NK-92 (cell line): ENCODE results near the gene ATXN2.
"Not testable (repeated sequence)": the region's sequence is repeated elsewhere in the genome, so short reads cannot be mapped to it uniquely, and the experiment has no call there.

Experiments
- DNase-seq: peaks from one replicate; lab custom pipeline; 2025; ENCODE audit not compliant: unreplicated experiment; lab: John Stamatoyannopoulos, UW

The ATXN2 gene

GRCh38 chr12:111573476-111573875 lies 25.6 kb downstream of the ATXN2 start:
- DNase-seq: no peak

DNA sequence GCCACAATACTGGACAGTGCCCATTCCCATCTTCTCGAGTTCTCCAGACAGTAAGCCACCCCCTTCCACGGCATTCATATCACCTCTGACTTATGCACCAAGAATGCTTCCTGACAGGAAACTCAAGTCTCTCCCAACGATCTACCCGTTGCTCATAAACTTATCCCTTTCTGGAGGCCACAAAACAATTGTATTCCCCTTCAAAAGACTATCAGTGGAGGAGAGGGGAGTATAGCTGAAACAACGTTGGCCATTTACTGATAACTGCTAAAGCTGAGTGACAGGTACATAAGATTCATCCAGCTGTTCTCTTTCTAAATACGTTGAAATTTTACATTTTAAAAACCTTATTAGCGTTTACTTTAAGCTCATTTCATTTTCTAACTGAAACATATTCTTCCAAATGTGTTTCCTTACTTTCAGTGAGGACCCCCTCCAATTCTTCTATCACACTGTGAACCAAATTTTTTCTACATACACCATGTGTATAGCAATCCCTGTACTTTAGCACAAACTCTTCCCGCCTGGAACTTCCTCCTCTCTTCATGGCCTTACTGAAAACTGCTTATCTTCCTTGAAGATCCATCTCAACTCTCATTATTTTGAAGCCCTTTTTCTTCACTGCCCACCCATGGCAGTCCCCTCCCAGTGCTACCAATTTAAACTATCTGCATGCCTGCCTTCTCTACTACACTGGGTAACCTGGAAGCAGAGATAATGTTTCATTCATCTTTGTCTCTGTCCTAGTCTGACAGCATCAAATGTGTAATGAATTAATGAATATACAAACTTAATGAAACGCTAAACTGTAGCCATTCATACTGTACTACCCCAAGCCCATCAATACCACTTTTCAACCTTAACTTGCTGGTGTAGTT lies 28.8 kb downstream of the ATXN2 start:
- DNase-seq: no peak

DNA sequence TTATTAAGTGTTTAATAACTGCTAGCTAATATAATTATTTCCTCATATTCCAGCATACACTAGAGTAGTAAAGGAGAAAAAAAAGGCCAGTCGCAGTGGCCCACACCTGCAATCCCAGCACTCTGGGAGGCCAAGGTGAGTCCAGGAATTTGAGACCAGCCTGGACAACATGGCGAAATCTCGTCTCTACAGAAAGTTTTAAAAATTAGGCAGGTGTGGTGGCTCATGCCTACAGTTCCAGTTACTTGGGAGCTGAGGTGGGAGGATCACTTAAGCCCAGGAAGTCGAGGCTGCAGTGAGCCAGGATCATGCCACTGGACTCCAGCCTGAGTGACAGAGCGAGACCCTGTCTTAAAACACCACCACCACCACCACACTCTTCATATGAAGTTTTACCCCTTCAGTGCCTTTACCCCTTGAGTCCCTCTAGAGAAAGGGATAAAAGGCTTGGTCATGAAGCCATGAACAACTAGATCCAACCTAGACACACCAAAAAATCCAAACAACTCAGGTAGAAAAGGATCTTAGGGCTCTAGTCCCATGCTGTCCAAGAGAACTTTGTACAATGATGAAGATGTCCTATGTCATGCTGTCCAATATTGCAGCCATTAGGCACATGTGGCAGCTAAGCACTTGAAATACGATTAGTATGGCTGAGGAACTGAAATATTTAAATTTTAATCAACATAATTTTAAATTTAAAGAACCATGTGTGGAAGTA lies 29.6 kb downstream of the ATXN2 start:
- DNase-seq: no peak

GRCh38 chr12:111560844-111561243 lies 38.3 kb downstream of the ATXN2 start:
- DNase-seq: not testable (repeated sequence)

GRCh38 chr12:111558107-111558376 lies 41.1 kb downstream of the ATXN2 start:
- DNase-seq: no peak

GRCh38 chr12:111557271-111558106 lies 41.6 kb downstream of the ATXN2 start:
- no peak for DNase-seq

DNA sequence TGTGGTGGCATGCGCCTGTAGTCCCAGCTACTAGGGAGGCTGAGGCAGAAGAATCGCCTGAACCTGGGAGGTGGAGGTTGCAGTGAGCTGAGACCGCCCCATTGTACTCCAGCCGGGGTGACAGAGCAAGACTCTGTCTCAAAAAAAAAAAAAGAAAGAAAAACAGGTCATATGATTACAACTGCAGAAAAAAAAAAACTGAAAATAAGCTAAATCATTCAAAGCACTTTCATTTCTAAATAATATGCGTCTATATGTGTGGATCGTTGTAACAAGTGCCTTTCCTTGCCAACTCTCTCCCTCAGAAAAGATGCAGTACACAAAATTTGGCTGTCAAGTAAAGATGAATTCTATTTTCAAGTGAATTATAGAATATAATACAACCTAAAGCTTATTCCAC lies 42.4 kb downstream of the ATXN2 start:
- DNase-seq: no peak

- DNase-seq: not testable (repeated sequence)
These were observed 43.8 kb downstream of the ATXN2 start for GRCh38 chr12:111555313-111555712.

DNA sequence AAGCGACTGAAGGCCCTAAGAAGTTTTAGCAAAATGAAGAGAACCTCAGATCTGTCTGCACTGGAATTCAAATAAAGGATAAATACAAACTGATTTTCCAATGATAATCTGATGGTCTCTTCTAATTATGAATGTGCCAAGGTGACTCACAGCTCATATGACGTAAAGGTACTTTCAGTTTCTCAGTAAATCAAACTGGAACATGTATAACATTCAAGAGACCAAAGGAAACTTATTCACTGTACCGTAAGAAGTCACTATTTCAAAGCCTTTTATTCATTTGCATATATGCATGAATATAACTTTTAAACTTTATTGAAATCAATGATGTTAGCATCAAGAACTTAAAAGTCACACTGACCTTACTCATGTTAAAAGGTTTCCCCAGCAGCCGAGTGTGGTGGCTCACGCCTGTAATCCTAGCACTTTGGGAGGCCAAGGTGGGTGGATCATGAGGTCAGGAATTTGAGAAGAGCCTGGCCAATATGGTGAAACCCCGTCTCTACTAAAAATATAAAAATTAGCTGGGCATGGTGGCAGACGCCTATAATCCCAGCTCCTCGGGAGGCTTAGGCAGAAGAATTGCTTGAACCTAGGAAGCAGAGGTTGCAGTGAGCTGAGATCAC lies 52.2 kb downstream of the ATXN2 start:
- DNase-seq: no peak

DNA sequence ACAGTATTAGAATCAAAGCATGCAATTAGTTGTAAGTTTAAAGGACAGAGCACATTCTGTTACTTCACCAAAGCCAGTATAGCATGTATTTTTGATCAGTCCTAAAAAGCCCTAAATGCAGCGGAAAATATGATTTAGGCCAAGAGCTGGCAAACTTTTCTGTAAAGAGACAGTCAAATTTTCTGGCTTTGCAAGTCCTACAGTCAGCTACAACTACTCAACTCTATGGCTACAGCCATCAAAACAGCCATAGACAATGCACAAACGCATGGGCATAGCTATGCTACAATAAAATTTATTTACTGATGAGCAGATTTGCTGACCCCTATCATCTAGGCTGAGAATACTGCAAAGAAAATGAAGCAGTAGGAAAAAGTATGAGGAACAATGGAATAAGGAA lies 52.9 kb downstream of the ATXN2 start:
- no peak for DNase-seq

DNA sequence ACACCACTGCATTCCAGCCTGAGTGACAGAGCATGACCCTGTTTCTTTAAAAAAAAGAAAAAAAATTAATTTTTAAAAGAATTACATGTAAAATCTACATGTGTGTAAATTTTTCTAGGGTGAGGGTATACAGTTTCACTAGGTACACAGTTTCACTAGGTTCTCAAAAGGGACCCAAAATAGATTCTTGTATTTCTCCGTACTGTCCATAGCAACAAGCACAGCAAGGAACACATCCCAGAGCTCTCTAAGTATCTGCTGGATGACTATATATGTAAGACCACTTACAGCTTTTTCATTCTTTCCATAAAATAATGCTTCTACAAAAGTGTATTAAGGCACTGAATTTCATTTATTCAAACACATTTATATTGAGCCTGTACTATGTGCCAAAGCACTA lies 55.1 kb downstream of the ATXN2 start:
- DNase-seq: no peak

DNA sequence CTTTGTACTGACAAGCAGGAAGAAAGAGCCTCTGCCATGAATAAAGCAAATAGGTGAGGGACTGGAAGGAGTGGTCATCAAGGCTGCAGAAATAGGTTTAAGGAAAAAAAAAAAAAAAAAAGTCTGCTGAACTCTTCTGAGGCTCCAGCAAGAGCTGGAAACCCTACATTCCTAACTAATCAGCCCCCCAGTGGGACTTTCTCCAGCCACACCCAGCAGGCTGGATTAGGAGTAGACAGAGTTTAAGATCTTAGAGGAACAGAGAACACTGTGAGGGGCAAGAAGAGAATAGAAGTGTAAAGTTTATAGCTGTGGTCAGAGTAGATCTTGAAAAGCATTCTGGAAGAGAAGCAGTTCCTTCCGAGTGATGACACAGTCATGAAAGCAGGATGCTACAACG lies 66.4 kb downstream of the ATXN2 start:
- no peak for DNase-seq

GRCh38 chr12:111529424-111530368 lies 69.4 kb downstream of the ATXN2 start:
- no peak for DNase-seq

DNA sequence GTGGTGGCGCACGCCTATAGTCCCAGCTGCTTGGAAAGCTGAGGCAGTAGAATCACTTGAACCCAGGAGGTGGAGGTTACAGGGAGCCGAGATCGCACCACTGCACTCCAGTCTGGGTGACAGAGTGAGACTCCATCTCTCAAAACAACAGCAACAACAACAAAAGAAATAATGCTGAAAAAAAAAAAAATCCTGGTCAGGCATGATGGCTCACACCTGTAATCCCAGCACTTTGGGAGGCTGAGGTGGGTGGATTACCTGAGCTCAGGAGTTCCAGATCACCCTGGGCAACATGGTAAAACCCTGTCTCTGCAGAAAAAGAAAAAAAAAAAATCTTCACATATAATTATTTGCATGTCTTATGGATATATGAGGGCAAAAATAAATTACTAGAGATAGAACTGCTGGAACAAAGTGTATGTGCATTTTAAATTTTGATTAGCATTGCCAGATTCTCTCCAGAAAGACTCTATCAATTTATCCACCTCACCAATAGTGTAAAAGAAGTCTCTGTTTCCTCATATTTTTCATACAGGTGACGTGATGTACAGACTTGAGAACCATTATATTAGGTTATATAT lies 75.4 kb downstream of the ATXN2 start:
- DNase-seq: no peak

GRCh38 chr12:111521801-111522200 lies 77.3 kb downstream of the ATXN2 start:
- DNase-seq: no peak

GRCh38 chr12:111519937-111520336 lies 79.2 kb downstream of the ATXN2 start:
- no peak for DNase-seq

- DNase-seq: no peak
These were observed 80.0 kb downstream of the ATXN2 start for GRCh38 chr12:111519083-111519482.

DNA sequence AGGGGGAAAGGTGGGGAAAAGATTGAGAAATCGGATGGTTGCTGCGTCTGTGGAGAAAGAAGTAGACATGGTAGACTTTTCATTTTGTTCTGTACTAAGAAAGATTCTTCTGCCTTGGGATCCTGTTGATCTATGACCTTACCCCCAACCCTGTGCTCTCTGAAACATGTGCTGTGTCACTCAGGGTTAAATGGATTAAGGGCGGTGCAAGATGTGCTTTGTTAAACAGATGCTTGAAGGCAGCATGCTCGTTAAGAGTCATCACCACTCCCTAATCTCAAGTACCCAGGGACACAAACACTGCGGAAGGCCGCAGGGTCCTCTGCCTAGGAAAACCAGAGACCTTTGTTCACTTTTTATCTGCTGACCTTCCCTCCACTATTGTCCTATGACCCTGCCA lies 91.4 kb downstream of the ATXN2 start:
- DNase-seq: not testable (repeated sequence)

DNA sequence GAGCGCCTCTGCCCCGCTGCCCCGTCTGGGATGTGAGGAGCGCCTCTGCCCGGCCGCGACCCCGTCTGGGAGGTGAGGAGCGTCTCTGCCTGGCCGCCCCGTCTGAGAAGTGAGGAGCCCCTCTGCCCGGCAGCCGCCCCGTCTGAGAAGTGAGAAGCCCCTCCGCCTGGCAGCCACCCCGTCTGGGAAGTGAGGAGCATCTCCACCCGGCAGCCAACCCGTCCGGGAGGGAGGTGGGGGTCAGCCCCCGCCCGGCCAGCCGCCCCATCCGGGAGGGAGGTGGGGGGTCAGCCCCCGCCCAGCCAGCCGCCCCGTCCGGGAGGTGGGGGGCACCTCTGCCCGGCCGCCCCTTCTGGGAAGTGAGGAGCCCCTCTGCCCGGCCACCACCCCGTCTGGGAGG lies 91.9 kb downstream of the ATXN2 start:
- not testable (repeated sequence) for DNase-seq

GRCh38 chr12:111506260-111506659 lies 92.9 kb downstream of the ATXN2 start:
- DNase-seq: no peak
